CD4-positive, alpha-beta T cell treated with Interferon gamma for 1 hour (primary cell): ENCODE results near the gene ZNF283.
A peak's percentile ranks its signal among the peaks of the same experiment; 100 is the strongest.

Experiments used
- DNase-seq: peaks from one replicate; pipeline ENCODE4 v3.0.0-alpha.2; 2020

Gene ZNF283

DNA sequence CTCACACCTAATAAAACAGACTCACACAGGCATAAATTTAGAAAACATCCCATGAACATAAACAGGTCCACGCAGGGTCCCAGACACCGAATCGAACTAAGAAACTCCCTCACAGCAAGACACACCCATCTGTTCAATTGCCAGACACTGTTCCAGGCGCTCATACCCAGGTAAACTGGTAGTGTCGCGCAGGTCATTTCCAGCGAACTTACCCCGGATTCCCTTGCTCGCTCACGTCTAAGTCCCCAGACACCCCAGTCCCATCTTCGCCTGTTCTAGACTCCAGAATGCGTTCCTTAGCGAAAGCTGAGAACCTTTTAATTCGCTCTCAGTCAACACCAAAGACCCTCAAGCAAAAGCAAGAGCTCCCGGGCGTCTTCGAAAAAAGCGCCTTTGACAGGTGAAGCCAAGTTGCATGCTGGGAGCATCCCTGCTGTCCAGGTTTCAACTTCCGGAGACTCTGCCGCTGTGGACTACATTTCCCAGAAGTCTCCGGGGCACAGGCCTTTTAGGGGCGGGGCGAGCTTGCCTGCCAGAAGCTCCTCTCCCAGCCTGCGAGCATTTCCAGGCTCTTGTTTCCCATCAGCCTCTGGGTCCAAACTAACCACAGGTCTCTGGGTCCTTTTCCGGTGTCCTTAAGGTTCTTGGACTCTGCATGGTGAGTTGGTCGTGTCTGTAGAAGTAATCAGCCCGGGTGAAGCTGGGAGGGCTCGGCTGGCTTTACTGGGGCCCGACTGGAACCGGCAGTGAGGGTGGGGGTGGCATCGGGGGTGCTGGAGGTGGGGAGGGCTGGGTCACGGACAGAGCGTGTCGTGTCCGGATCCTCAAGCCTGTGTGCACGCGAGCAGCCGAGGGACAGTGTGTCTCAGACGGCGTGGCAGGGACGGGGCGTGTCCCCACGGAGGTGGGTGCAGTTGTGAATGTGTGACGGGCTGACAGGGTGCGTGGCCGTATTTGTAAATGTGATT is at the start of gene ZNF283:
Gene ZNF283 (plus strand): TSS at position 535 of the 968 bp plus-strand sequence. CDS start 6,184 bp downstream, outside the sequence.
- peak; percentile 83 for DNase-seq

GRCh38 chr19:43778651-43779050 is 48.5 kb upstream of the ZNF283 start:
- no peak for DNase-seq

GRCh38 chr19:43779147-43779819 is 47.8 kb upstream of the ZNF283 start:
- DNase-seq, result no peak

GRCh38 chr19:43779820-43780219 is 47.3 kb upstream of the ZNF283 start:
- no peak for DNase-seq

DNA sequence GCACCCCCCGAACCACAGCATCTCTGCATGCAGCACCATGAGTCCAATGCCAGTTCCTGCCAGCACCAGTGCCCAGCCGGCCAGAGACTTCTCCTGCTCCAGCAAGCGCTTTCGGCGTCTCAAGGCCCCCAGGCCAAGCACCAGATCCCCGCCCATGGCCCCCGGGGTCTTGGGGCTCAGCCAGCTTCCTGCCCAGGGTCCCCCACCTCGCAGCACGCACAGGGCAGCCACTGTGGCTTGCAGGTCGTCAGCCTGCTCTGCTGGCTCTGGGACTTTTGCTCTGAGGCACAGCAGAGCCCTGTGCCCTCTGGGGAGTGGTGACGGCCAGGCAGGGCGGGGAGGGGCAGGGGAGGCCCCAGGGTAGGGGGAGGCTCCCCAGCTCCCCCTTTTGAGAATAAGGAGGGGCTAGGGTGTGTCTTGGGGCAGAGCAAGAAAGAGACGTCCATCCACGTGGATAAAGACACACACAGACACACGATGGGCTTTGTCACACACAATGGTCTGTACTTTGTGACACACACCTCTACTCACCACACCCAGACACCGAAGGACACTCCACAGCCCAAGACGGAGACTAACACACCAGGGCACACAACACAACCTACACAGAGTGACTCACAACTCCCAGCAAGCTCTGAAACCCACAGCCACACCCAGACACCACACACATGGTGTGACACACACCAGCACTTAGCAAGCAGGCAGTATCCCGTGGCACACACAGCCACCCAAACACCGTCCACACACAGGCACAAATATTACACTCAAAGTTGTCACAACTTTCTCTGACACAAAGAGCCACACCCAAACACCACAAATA is 46.2 kb upstream of the ZNF283 start, which contains the start of gene KCNN4:
Gene KCNN4 (minus strand): TSS at position 268 of the 820 bp plus-strand sequence. CDS start 112 bp downstream, at position 156.
- peak; percentile 77 for DNase-seq

DNA sequence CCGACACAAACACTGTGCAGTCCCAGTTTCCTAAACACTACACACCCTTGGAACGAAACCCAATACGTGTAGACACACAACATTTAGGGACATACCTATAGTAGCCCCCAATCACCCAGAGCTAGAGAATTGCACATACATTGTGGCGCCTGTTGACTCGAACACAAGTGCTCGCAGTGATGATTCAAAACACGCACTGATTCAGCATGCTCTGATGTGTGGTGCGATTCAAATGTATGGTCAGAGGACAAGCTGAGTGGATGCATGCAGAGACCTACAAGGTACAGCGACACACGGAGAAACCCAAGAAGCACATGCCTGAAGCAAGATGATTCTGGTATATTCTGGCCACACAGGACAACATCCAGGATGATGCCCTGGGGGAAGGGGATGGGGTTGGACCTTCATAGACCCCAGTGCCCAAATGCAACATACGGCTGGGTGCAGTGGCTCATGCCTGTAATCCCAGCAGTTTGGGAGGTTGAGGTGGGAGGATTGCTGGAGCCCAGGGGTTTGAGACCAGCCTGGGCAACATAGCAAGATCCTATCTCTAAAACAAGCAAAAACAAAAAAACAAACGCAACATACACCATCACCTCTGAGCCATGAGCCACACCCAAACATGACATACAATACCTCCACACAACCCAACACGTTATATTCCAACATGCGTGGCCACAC is 45.4 kb upstream of the ZNF283 start:
- DNase-seq, result no peak

DNA sequence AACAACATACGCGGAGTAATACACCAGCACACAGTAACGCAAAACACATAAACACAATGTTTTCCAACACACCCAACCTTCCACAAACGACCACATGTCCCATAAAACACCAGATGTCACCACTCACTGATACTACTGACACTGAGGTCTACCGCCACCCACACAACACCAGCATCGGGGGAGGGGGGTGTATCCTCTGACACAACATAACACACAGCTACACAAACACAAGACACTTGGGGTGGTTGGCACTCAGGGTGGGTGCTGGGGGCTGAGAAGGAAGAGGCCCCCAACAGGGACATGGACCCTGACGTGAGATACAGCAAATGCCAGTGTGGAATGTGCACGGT is 44.8 kb upstream of the ZNF283 start:
- DNase-seq, result no peak

GRCh38 chr19:43782689-43783231 is 44.4 kb upstream of the ZNF283 start:
- peak; percentile 34 for DNase-seq

DNA sequence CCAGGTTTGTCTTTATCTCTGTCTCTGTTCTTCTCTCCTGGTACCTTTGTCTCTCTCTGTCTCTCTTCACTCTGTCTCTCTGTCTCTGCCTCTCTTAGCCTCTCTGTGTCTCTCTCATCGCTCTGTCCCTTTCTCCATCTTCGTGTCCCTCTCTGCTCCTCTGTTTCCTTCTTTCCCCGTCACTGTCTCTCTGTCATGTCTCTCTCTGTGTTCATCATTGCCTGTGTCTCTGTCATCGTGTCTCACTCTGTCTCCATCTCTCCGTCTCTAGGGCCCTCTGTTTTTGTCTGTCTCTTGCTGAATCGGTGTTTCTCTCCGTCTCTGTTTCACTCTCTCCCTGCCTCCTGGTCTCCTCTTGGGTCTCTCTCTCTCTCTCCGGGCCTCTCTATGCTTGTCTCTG is 43.5 kb upstream of the ZNF283 start:
- no peak for DNase-seq

DNA sequence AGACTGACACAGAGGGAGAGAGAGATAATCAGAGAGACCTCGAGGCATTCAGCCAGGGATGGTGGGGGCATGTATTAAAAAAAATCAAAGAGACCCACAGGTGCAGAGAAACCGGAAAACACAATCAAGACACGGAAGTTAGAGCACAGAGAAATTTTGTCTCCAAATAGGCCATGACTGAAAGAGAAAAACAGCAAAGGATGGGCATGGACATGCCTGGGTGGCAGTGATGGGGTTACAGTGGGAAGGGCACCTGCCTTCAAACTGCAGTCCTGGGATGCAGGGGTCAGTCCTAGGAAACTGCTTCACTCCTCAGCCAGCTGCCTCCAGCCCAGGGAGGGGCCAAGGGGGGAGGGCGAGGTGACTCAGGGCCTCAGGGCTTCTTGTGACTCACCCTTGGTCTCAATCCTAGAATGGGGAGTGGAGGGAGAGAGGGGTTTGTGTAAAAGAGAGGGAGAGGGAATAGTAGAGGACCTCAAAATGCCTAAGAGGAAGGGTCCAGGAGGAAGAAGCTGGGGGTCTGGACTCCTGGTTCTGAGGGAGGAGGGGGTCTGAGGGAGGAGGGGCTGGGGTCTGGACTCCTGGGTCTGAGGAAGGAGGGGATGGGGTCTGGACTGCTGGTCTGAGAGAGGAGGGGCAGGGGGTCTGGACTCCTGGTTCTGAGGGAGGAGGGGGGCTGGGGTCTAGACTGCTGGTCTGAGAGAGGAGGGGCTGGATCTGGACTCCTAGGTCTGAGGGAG is 42.7 kb upstream of the ZNF283 start:
- DNase-seq, result peak; percentile 48

DNA sequence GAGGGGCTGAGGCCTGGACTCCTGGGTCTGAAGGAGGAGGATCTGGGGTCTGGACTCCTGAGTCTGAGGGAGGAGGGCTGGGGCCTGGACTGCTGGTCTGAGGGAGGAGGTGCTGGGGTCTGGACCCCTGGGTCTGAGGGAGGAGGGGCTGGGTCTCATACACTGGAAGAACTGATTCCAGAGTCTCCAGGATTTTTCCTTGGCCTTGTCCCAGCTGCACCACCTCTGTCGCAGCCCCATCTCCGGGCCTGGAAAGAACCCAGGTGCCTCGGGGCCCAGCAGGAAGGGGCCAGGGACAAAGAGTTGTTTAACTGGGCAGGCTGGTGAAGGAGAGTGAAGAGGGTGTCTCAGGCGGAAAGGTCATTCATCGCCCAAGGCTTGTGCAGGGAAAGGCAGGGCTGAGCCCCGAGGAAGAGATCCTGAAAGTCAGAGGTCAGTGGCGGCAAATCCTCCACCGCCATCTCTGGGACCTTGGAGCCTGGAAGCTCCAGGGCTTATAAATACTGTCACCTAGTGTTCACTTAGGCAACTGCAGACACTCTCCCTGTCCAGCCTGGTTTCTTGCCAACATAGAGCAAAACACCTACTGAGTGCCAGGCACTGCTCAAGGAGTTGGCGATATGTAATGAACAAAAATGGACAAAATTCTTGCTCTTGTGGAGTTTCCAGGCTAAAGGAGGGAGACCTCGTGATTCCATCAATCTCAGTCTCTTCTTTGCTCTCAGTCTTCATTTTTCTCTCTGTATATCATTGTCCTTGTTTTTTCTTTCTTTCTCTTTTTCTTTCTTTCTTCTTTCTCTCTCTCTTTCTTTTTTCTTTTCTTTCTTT is 41.9 kb upstream of the ZNF283 start:
- peak; percentile 65 for DNase-seq

- no peak for DNase-seq
Measured at GRCh38 chr19:43786665-43787064, 40.5 kb upstream of the ZNF283 start.

GRCh38 chr19:43789029-43789428 is 38.1 kb upstream of the ZNF283 start:
- no peak for DNase-seq

DNA sequence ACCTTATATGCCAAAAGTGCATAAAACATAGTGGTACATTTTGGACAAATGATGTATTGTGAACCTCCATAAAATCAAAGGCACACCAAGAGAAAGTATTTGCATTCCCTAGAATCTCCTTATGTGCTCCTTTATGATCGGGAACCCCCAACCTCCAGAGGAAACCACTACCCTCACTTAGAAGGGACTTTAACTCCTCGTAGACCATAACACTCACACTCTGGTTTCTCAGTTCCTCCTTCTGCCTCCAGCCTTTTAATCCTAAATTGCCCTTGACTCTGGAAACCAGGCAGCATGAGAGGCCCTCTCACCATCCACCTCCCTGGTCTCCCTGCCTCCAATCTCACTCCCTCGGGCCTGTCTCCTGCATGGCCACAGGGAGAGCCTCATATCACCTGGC is 36.5 kb upstream of the ZNF283 start:
- no peak for DNase-seq

GRCh38 chr19:43797118-43797517 is 30.0 kb upstream of the ZNF283 start:
- DNase-seq, result no peak

DNA sequence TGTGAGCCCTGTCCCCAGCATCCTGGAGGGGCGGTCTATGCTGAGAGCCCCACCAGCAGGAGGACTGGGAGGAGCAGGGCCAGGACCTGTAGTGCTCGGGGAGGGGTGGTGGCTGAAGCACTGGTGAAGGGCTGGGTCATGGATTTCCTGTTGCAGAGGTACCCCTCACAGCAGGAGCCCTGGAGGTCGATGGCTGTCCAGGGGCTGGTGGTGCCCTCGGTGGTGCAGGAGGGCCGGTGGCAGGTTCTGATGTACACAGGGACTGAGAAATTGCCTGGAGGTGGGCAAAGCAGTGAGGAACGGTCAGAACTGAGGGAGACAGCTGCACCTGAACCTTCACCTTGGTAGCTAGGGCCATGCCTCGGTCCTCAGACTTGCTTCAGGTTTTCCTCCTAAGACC is 29.6 kb upstream of the ZNF283 start:
- no peak for DNase-seq

- no peak for DNase-seq
Measured at GRCh38 chr19:43798026-43798545, 29.0 kb upstream of the ZNF283 start.

DNA sequence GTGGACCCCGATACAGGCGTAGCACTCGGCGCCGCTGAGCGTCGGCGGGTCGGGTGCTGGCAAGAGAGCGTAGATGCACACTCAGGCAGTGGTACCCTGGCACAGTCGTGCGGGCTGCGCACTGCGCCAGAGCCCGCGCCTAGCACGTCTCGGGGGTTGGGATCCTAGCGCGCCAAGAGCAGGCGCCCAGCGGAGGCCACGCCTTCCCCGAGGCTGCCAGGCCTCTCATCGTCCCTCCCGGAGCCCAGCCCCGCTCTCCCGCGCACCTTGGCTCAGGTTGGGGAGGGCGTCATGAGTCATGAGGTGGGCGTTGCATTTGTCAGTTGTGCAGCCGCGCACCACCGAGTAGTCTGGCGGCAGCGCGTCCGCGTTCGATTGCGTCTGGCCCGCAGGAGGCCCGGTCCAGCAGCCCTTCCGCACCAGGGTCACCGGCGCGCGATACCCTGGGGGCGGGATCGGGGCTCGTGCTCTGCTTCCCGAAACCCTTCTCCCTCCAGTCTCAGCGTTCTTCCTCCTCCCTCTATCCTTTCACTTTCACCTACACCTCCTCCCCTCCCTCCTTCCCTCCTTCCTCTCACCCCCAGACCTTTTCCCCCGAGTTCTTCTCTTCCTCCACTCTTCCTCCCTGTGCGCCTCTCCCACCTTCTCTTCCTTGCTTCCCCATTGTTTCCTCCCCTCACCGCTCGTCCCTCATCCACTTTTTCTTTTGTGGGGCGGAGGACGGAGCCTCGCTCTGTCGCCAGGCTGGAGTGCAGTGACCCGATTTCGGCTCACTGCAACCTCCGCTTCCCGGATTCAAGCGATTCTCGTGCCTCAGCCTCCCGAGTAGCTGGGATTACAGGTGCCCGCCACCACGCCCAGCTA is 28.3 kb upstream of the ZNF283 start:
- DNase-seq, result no peak

DNA sequence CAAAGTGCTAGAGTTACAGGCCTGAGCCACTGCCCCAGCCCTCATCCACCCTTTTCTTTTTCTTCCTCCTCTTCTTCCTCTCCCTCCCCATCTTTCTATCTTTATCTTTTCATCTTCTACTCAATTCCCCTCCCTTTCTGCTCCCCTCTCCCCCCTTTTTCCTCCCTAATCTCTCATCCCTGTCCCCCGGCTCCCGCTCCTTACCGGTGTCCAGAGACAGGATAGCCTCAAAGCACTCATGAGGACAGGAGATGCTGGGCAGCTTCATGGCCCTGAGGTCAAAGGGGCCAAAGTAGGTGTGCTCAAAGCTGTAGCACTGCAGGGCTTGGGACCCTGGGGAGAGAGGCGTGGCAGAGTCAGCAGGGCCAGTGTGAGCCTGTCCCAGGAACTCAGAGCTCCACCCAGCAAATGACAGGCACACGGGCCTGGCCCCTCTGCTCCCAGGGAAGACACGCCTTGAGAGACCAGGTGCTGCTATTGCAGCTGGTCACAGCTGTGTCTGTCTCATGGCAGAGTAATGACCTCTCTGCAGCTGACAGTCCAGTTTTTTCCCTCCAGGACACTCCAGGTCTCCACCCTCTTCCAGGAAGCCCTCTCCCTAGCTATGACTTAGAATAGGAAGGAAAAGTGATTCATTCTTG is 27.5 kb upstream of the ZNF283 start:
- no peak for DNase-seq
